HG03060 (cell line): ENCODE data around the gene COL23A1.

Experiments used
- ATAC-seq: cut with Tn5 transposase; IDR thresholded peaks from one replicate; pipeline ENCODE4 v1.9.1; 2021; ENCODE audit warnings: low read depth, moderate number of reproducible peaks; ENCODE audit not compliant: unreplicated experiment

The COL23A1 gene

GRCh38 chr5:178298283-178298807 is 291.8 kb downstream of the COL23A1 start:
- ATAC-seq, result no peak

GRCh38 chr5:178297751-178298150 is 292.4 kb downstream of the COL23A1 start:
- ATAC-seq, result no peak

GRCh38 chr5:178296066-178296465 is 294.1 kb downstream of the COL23A1 start:
- no peak for ATAC-seq

GRCh38 chr5:178295589-178295988 is 294.6 kb downstream of the COL23A1 start:
- no peak for ATAC-seq

- ATAC-seq, result no peak
These were observed 296.4 kb downstream of the COL23A1 start for GRCh38 chr5:178293815-178294214.

- no peak for ATAC-seq
These were observed 296.8 kb downstream of the COL23A1 start for GRCh38 chr5:178293400-178293799.

- no peak for ATAC-seq
These were observed 297.4 kb downstream of the COL23A1 start for GRCh38 chr5:178292826-178293205.

GRCh38 chr5:178291969-178292825 is 298.0 kb downstream of the COL23A1 start:
- no peak for ATAC-seq

- ATAC-seq, result no peak
These were observed 299.0 kb downstream of the COL23A1 start for GRCh38 chr5:178291161-178291561.

- ATAC-seq, result no peak
These were observed 299.8 kb downstream of the COL23A1 start for GRCh38 chr5:178290376-178290775.

- no peak for ATAC-seq
These were observed 300.8 kb downstream of the COL23A1 start for GRCh38 chr5:178289438-178289837.

GRCh38 chr5:178288401-178289368 is 301.5 kb downstream of the COL23A1 start:
- ATAC-seq, result no peak

GRCh38 chr5:178287791-178288105 is 302.4 kb downstream of the COL23A1 start:
- no peak for ATAC-seq

- no peak for ATAC-seq
These were observed 303.0 kb downstream of the COL23A1 start for GRCh38 chr5:178287091-178287790.

- ATAC-seq, result no peak
These were observed 303.7 kb downstream of the COL23A1 start for GRCh38 chr5:178286226-178287090.

- ATAC-seq, result no peak
These were observed 304.6 kb downstream of the COL23A1 start for GRCh38 chr5:178285399-178286225.

- ATAC-seq, result no peak
These were observed 305.2 kb downstream of the COL23A1 start for GRCh38 chr5:178284996-178285395.

GRCh38 chr5:178284093-178284675 is 306.0 kb downstream of the COL23A1 start:
- ATAC-seq, result no peak
